ENCODE results near the gene MVD. TPM values are rescaled to one million over a fixed set of nuclear protein-coding genes. Genes with fewer than 3 reads are reported as not detected.
A peak's percentile ranks its signal among the peaks of the same experiment; 100 is the strongest.

Gene MVD
- total RNA-seq, 2 donors from 2014 or later, result 64.5 to 80.5 TPM

DNA sequence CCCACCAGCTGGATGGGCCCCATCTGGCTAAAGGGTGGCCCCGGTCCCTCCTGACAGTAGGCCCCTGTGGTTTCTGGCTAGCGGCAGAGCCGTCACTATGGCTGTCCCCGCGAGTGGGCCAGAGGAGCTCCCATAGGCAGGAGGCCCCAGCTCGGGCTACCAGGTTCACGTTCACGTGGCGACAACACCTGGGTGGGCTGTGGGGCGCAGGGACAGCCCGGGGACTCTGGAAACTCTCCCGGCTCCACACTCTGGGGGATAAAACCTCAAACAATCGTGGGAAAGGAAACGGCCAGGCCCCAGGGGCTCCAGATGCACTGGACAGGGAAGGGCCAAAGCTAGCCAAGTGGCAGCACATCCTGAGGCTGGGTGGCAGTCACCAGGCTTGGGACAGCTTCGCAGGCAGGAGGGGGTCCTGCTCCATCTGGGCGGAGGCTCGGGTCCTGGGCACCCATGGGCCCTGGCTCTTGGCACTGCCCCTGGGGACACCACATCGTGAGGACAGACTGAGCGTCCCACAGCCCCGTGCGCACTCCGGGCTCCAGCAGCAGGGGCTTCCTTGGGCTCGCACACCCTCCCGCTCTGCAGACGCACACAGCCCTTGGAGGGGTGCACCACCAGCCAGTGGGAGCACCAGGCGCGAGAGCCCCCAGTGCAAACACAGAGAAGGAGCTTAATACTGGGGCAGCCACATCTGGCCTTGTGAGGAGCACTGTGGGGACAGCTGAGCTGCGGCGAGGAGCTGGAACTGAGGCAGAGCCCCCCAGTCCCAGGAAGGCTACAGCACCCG, 38.9 kb upstream of the MVD start:
- H3K4me3 Mint-ChIP-seq, result peak overlapping the region; percentile 83 to 93
- H3K27ac Mint-ChIP-seq, result peak overlapping the region; percentile 51
- H3K9me3 Mint-ChIP-seq, result no peaks in the 10 kb centered on the region
- H3K4me1 Mint-ChIP-seq (ENCODE audit: low read depth), result peaks cover 66% of the 10 kb centered on the region
- no peaks in the 10 kb centered on the region for H3K36me3 Mint-ChIP-seq (ENCODE audit: insufficient read depth in 2 of 2)
- DNase-seq, result peak in 1 of 2 donors; percentile 30
- ATAC-seq (replicated peaks in 1 of 2), result no peak
- H3K27me3 Mint-ChIP-seq (ENCODE audit: low read depth), result no peaks in the 10 kb centered on the region

- Mint-ChIP-seq H3K4me3 (peak overlapping the region; percentile 83 to 93), H3K4me1 (ENCODE audit: low read depth) (peaks cover 66% of the 10 kb centered on the region), H3K36me3 (ENCODE audit: insufficient read depth in 2 of 2) (no peaks in the 10 kb centered on the region), H3K9me3 (no peaks in the 10 kb centered on the region), H3K27ac (peak overlapping the region; percentile 94), H3K27me3 (ENCODE audit: low read depth) (no peaks in the 10 kb centered on the region)
- DNase-seq (peak; percentile 94 to 95), ATAC-seq (replicated peaks in 1 of 2) (peak; percentile 81 to 84)
Measured at GRCh38 chr16:88700636-88701482, 38.0 kb upstream of the MVD start.

- H3K4me3 Mint-ChIP-seq, result peak overlapping the region; percentile 83 to 93
- no peak for DNase-seq
- H3K27me3 Mint-ChIP-seq (ENCODE audit: low read depth), result no peaks in the 10 kb centered on the region
- no peak for ATAC-seq (replicated peaks in 1 of 2)
- peak overlapping the region; percentile 76 for H3K27ac Mint-ChIP-seq
- H3K36me3 Mint-ChIP-seq (ENCODE audit: insufficient read depth in 2 of 2), result no peaks in the 10 kb centered on the region
- peaks cover 64% of the 10 kb centered on the region for H3K4me1 Mint-ChIP-seq (ENCODE audit: low read depth)
- H3K9me3 Mint-ChIP-seq, result no peaks in the 10 kb centered on the region
Measured at GRCh38 chr16:88700322-88700635, 37.4 kb upstream of the MVD start.

DNA sequence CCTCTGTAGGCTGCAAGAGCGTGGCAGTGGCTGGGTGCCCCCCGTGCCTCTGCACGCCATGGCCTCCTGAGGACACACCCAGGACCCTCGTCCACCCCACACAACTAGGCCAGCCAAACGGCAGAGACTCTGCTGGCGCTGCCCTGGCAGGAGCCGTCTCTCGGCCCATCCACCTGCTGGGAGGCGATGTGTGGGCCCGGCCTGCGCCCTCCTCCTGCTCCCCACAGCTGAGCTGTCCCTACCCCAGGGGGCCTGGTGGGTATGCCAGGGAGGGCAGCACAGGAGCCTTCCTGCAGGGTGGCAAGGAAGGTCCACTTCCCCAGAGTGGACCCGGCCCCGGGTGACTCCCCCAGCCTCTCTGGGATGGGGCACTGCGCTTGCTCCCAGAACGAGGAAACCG, 36.3 kb upstream of the MVD start:
- Mint-ChIP-seq H3K27me3 (ENCODE audit: low read depth) (no peaks in the 10 kb centered on the region), H3K27ac (no peak overlapping the region), H3K36me3 (ENCODE audit: insufficient read depth in 2 of 2) (no peaks in the 10 kb centered on the region), H3K4me1 (ENCODE audit: low read depth) (peaks cover 53% of the 10 kb centered on the region), H3K4me3 (peak overlapping the region in 1 of 2 donors; percentile 93), H3K9me3 (no peaks in the 10 kb centered on the region)
- no peak for ATAC-seq (replicated peaks in 1 of 2)
- DNase-seq, result no peak

DNA sequence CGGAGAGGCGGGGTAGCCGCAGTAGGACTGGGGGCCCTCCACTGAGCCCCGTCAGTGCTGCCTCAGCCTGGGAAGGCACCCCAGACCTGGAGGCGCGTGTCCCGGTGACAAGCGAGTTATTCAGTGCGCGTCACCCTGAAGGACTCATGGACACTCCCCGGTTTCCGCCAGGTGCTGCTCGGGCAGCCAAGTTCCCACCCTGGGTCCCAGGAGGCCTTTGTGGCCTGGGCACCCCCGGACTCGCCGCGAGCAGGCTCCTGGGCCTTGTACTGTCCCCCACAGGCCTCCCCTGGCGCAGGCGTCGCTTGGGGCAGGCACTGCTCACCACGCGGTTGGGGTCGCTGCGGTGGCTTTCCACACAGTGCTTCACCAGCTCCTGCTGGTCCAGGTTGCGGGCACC, 35.8 kb upstream of the MVD start:
- DNase-seq (no peak), ATAC-seq (replicated peaks in 1 of 2) (no peak)
- H3K4me3 Mint-ChIP-seq, result no peak overlapping the region
- peaks cover 48% of the 10 kb centered on the region for H3K4me1 Mint-ChIP-seq (ENCODE audit: low read depth)
- no peaks in the 10 kb centered on the region for H3K36me3 Mint-ChIP-seq (ENCODE audit: insufficient read depth in 2 of 2)
- H3K27me3 Mint-ChIP-seq (ENCODE audit: low read depth), result no peaks in the 10 kb centered on the region
- H3K9me3 Mint-ChIP-seq, result no peaks in the 10 kb centered on the region
- H3K27ac Mint-ChIP-seq, result no peak overlapping the region

DNA sequence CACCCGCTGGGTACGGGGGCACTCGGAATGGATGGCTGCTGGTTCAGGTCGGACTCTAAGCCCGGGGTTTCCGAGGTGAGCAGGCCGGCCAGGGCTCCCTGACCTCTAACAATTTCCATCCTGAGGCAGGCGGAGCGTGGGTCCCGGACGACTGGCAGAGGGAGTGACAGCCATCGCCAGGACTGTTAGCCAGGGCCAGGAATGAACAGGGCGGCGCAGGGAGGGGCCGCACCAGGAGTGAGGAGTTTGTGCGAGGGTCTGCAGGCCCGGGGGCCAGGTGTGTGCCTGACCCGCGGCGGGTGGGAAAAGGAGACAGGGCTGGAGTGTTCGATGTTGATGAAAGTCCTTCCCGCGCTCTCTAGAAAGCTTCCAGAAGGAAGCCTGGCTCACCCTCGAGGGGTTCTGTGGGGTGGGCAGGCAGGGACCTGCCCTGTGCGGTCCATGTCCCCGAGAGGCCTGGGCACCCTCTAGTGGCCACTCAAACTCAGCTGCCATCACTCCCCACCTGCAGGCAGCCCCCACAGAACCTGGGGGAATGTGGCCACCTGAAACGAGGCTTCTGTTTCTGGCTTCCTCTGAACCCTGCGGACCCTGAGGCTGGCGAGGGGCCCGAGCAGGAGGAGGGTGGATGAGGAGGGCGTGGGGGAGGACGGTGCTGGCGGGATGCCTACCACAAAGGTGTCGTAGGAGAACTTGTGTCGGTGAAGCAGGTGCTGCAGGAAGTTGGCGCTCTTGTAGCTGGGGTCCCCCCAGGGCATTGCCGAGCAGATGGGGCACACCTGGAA, 35.1 kb upstream of the MVD start:
- H3K27me3 Mint-ChIP-seq (ENCODE audit: low read depth), result no peaks in the 10 kb centered on the region
- DNase-seq (no peak), ATAC-seq (replicated peaks in 1 of 2) (no peak)
- H3K9me3 Mint-ChIP-seq, result no peaks in the 10 kb centered on the region
- H3K27ac Mint-ChIP-seq, result no peak overlapping the region
- no peak overlapping the region for H3K4me3 Mint-ChIP-seq
- H3K36me3 Mint-ChIP-seq (ENCODE audit: insufficient read depth in 2 of 2), result no peaks in the 10 kb centered on the region
- H3K4me1 Mint-ChIP-seq (ENCODE audit: low read depth), result peaks cover 42% of the 10 kb centered on the region

DNA sequence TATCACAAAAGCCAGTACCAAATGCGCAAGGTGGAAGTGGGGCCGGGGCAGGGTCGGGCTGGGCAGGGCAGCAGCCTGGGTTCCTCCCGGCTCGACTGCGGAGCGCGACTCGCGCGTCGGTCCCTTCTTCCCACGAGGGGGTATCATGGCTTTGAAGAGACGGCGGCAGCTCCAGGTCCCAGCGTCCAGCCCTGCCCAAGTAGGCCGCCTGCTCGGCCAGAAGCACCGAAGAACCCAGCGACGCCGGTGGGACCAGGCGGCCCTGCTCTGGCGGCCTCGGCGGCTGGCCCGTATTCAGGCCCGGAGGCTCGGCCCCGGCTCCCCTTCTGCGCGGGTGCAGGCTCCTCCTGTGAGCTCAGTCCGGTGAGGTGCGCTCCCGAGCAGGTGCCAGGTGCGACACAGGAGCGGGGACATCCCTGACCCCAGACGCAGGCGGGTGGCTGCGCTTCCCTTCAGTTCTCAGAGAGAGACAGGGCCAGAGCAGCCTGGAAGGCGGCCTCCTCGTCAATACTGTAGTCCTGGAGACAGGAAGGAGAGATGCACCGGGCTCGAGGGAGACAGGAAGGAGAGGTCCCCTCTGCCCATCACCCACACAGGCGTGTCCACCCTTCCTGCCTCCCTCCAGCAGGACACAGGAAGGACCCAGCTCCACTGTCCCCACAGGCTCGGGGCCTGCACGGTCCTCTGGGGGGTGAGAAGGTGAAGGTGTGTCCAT, 34.4 kb upstream of the MVD start:
- no peak for DNase-seq
- Mint-ChIP-seq H3K4me3 (no peak overlapping the region), H3K27ac (no peak overlapping the region), H3K4me1 (ENCODE audit: low read depth) (peaks cover 42% of the 10 kb centered on the region), H3K27me3 (ENCODE audit: low read depth) (no peaks in the 10 kb centered on the region), H3K36me3 (ENCODE audit: insufficient read depth in 2 of 2) (no peaks in the 10 kb centered on the region), H3K9me3 (no peaks in the 10 kb centered on the region)
- ATAC-seq (replicated peaks in 1 of 2), result no peak

- H3K27me3 Mint-ChIP-seq (ENCODE audit: low read depth), result no peaks in the 10 kb centered on the region
- DNase-seq (no peak), ATAC-seq (replicated peaks in 1 of 2) (no peak)
- H3K9me3 Mint-ChIP-seq, result no peaks in the 10 kb centered on the region
- H3K36me3 Mint-ChIP-seq (ENCODE audit: insufficient read depth in 2 of 2), result no peaks in the 10 kb centered on the region
- no peak overlapping the region for H3K27ac Mint-ChIP-seq
- peaks cover 41% of the 10 kb centered on the region for H3K4me1 Mint-ChIP-seq (ENCODE audit: low read depth)
- no peak overlapping the region for H3K4me3 Mint-ChIP-seq
Measured at GRCh38 chr16:88696441-88696840, 33.5 kb upstream of the MVD start.

GRCh38 chr16:88695753-88696152, 32.9 kb upstream of the MVD start:
- Mint-ChIP-seq H3K36me3 (ENCODE audit: insufficient read depth in 2 of 2) (no peaks in the 10 kb centered on the region), H3K4me3 (no peak overlapping the region), H3K27me3 (ENCODE audit: low read depth) (no peaks in the 10 kb centered on the region), H3K4me1 (ENCODE audit: low read depth) (peaks cover 38% of the 10 kb centered on the region), H3K27ac (no peak overlapping the region), H3K9me3 (no peaks in the 10 kb centered on the region)
- no peak for DNase-seq
- no peak for ATAC-seq (replicated peaks in 1 of 2)

- Mint-ChIP-seq H3K9me3 (no peaks in the 10 kb centered on the region), H3K4me1 (ENCODE audit: low read depth) (peaks cover 37% of the 10 kb centered on the region), H3K36me3 (ENCODE audit: insufficient read depth in 2 of 2) (no peaks in the 10 kb centered on the region), H3K27ac (no peak overlapping the region), H3K4me3 (no peak overlapping the region), H3K27me3 (ENCODE audit: low read depth) (no peaks in the 10 kb centered on the region)
- ATAC-seq (replicated peaks in 1 of 2), result no peak
- no peak for DNase-seq
Measured at GRCh38 chr16:88695218-88695617, 32.3 kb upstream of the MVD start.

DNA sequence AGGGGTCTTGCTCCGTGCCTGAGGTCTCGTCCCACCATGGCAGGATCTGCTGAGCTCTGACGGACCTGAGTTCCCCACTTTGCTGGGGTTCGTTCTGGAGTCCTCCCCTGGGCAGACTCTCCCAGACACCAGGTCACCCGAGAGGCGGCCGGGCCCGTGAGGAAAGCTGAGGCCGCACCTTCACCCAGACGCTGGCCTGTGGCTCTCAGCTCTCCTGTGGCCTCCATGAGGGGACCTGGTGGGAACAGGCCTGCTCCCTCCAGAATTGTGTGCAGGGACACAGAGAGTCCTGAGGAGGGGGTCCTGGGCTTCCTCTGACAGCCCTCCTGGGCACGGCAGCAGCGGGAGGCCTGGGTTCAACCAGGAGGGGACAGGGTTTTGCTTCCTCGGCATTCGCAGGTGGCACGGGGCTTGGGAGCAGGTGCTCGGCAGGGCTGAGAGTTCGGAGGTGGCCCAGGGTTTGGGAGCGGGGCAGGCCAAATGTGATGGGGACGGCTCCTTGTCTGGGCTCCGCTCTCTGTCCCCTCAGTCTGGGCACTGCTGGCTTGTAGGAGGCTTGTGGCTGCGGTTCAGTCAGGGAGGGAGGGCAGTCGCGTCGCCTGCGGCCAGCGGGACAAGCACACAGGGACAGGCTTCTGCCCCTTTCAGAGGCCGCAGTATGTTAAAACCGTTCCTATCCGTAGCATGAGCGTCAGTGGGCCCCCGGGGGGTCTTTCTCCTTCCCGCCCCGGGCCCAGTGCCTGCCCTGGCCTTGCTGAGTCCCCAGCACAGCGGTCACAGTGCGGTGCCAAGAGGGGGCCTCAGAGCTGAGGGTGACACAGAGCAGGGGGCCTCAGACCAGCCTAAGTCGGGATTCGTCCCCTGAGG, 31.6 kb upstream of the MVD start:
- Mint-ChIP-seq H3K9me3 (no peaks in the 10 kb centered on the region), H3K4me1 (ENCODE audit: low read depth) (peaks cover 29% of the 10 kb centered on the region), H3K27me3 (ENCODE audit: low read depth) (no peaks in the 10 kb centered on the region), H3K4me3 (no peak overlapping the region), H3K27ac (no peak overlapping the region), H3K36me3 (ENCODE audit: insufficient read depth in 2 of 2) (no peaks in the 10 kb centered on the region)
- DNase-seq (no peak), ATAC-seq (replicated peaks in 1 of 2) (no peak)

All from activated T-cell treated with anti-CD3 and anti-CD28 coated beads, Interleukin-2, amount 50 U/mL, for 72 hours (primary cell).